Keratinocyte (primary cell): ENCODE measurements around the gene LARP1B. TPM values are rescaled to one million over a fixed set of nuclear protein-coding genes. Genes with fewer than 3 reads are reported as not detected.
"Not testable (repeated sequence)": the region's sequence is repeated elsewhere in the genome, so short reads cannot be mapped to it uniquely, and the experiment has no call there.

Experiments used
- DNase-seq: peaks from one replicate; pipeline ENCODE4 v3.0.0-alpha.2; 2011; ENCODE audit warnings: low read depth, missing footprints, low spot score
- FAIRE-seq: peaks from 2 replicates; lab custom pipeline; 2011; peaks lifted over from hg19 to GRCh38; lab: Jason Lieb, UNC
- H2AFZ ChIP-seq: 2 replicates; pipeline ENCODE4 v1.6.0; 2012; ENCODE audit warnings: low read length, control low read depth, inconsistent platforms; ENCODE audit not compliant: control insufficient read depth
- H3K27ac ChIP-seq: 2 replicates; pipeline ENCODE4 v1.5.1; 2011; ENCODE audit warnings: low read length; ENCODE audit not compliant: control insufficient read depth, insufficient read depth
- H3K27me3 ChIP-seq: 3 replicates; pipeline ENCODE4 v1.6.0; 2011; ENCODE audit warnings: low read length; ENCODE audit not compliant: control insufficient read depth, insufficient read depth; ENCODE audit errors: extremely low read depth
- H3K36me3 ChIP-seq, 2 experiments: 2 replicates in 1 of 2; 3 replicates in 1 of 2; pipeline ENCODE4 v1.5.1; 2011; ENCODE audit warnings: low read length in 2 of 2, mild to moderate bottlenecking in 1 of 2; ENCODE audit not compliant: control insufficient read depth in 2 of 2, insufficient read depth in 2 of 2; ENCODE audit errors: extremely low read depth in 1 of 2
- H3K4me1 ChIP-seq: 3 replicates; pipeline ENCODE4 v1.5.1; 2011; ENCODE audit warnings: low read length; ENCODE audit not compliant: control insufficient read depth, insufficient read depth; ENCODE audit errors: extremely low read depth
- H3K4me2 ChIP-seq: 3 replicates; pipeline ENCODE4 v1.6.0; 2011; ENCODE audit warnings: low read depth, low read length; ENCODE audit not compliant: control insufficient read depth, insufficient read depth; ENCODE audit errors: extremely low read depth
- H3K4me3 ChIP-seq, 3 experiments: fragments of 200-600 bp in 1 of 3; sonication (generic) in 1 of 3; 2 replicates in 2 of 3; 3 replicates in 1 of 3; pipeline ENCODE4 v1.5.1; 2011 to 2016; ENCODE audit warnings: low read length in 3 of 3, mild to moderate bottlenecking in 3 of 3, control low read depth in 2 of 3, inconsistent platforms in 1 of 3, low read depth in 1 of 3, mixed read lengths in 1 of 3, mixed run types in 1 of 3, moderate library complexity in 1 of 3; ENCODE audit not compliant: control insufficient read depth in 2 of 3, insufficient read depth in 2 of 3; ENCODE audit errors: extremely low read depth in 1 of 3
- H3K79me2 ChIP-seq: 2 replicates; pipeline ENCODE4 v1.6.0; 2012; ENCODE audit warnings: low read length; ENCODE audit not compliant: control insufficient read depth, insufficient read depth
- H3K9ac ChIP-seq: 3 replicates; pipeline ENCODE4 v1.6.0; 2011; ENCODE audit warnings: low read length; ENCODE audit not compliant: control insufficient read depth, insufficient read depth; ENCODE audit errors: extremely low read depth
- H3K9me1 ChIP-seq: 3 replicates; pipeline ENCODE4 v1.6.0; 2011; ENCODE audit warnings: low read length; ENCODE audit not compliant: control insufficient read depth, insufficient read depth; ENCODE audit errors: extremely low read depth
- H3K9me3 ChIP-seq: 2 replicates; pipeline ENCODE4 v1.5.1; 2012; ENCODE audit warnings: low read depth, low read length; ENCODE audit not compliant: control insufficient read depth
- H4K20me1 ChIP-seq: 3 replicates; pipeline ENCODE4 v1.6.0; 2011; ENCODE audit warnings: low read length; ENCODE audit not compliant: control insufficient read depth, insufficient read depth; ENCODE audit errors: extremely low read depth
- CTCF ChIP-seq, 3 experiments: IDR thresholded peaks in 1 of 3; conservative IDR thresholded peaks in 1 of 3; optimal IDR thresholded peaks in 1 of 3; 2 replicates in 2 of 3; 3 replicates in 1 of 3; pipeline versions ENCODE3 to v1.5.1; 2011; ENCODE audit warnings: low read length in 3 of 3, mild to moderate bottlenecking in 3 of 3, moderate library complexity in 2 of 3, control low read depth in 1 of 3, inconsistent platforms in 1 of 3; ENCODE audit not compliant: insufficient read depth in 2 of 3; ENCODE audit errors: extremely low read depth in 1 of 3
- EZH2 ChIP-seq: IDR thresholded peaks from one replicate; pipeline ENCODE4 v1.6.1; 2012; ENCODE audit warnings: inconsistent platforms, mild to moderate bottlenecking, low read length, moderate library complexity
- dilution Hi-C: fragments of 300-500 bp; cut with MboI; formaldehyde crosslinking; loops from one replicate; pipeline ENCODE4 v1.7.0; 2020; ENCODE audit warnings: low sequenced_read_pairs; ENCODE audit not compliant: extremely low pct_ligation_motif_present
- polyA plus RNA-seq, 5 experiments: library from polyadenylated mRNA; depleted of rRNA in 3 of 5; stranded (reverse) in 3 of 5; stranded (forward) in 1 of 5; unstranded in 1 of 5; fragments of >200 nt; gene quantifications; 1 replicate in 1 of 5; 2 replicates in 3 of 5; 3 replicates in 1 of 5; pipeline versions ENCODE4 v1.2.1 to v1.2.3, GENCODE V29; 2011 to 2012; ENCODE audit warnings: missing spikeins in 2 of 5, low read depth in 1 of 5, low replicate concordance in 1 of 5

Gene LARP1B
- polyA plus RNA-seq, 1 donor (not counting 4 experiments of a cell fraction or from before 2014, with no cell fraction given), result 18.3 TPM

GRCh38 chr4:128155874-128156456 lies 94.9 kb downstream of the LARP1B start:
- FAIRE-seq, result no peak
- Histone ChIP-seq H3K27me3 (no peaks in the 10 kb centered on the region), H3K9ac (no peak overlapping the region), H2AFZ (no peak overlapping the region), H3K4me2 (no peak overlapping the region), H3K27ac (no peak overlapping the region), H4K20me1 (no peaks in the 10 kb centered on the region), H3K4me3 (no peak overlapping the region), H3K79me2 (no peaks in the 10 kb centered on the region), H3K9me1 (no peaks in the 10 kb centered on the region), H3K4me1 (no peaks in the 10 kb centered on the region), H3K9me3 (no peaks in the 10 kb centered on the region), H3K36me3 (no peaks in the 10 kb centered on the region)
- DNase-seq, result no peak
- dilution Hi-C loops, result no loop called here
- TF ChIP-seq CTCF (optimal IDR thresholded peaks at IDR 0.05 in 1 of 3, IDR thresholded peaks at IDR 0.05 in 1 of 3, conservative IDR thresholded peaks at IDR 0.05 in 1 of 3; ENCODE audit: extremely low read depth in 1 of 3, insufficient read depth in 2 of 3, low read length in 3 of 3), result no peak

- H4K20me1 ChIP-seq, H3K79me2 ChIP-seq, H3K9ac ChIP-seq, FAIRE-seq, H2AFZ ChIP-seq, H3K4me3 ChIP-seq, H3K9me1 ChIP-seq, H3K9me3 ChIP-seq, DNase-seq, H3K4me2 ChIP-seq, H3K27me3 ChIP-seq, H3K27ac ChIP-seq, H3K4me1 ChIP-seq, H3K36me3 ChIP-seq, dilution Hi-C loops: not testable (repeated sequence)
These were observed 95.4 kb downstream of the LARP1B start for GRCh38 chr4:128156472-128156871.

- DNase-seq, result no peak
These were observed 97.8 kb downstream of the LARP1B start for GRCh38 chr4:128158894-128159293.

More at GRCh38 chr4:128158894-128159293, 97.8 kb downstream of the LARP1B start:
- Histone ChIP-seq H2AFZ (no peak overlapping the region), H3K36me3 (no peaks in the 10 kb centered on the region), H3K9me1 (no peaks in the 10 kb centered on the region), H3K4me2 (no peak overlapping the region), H3K4me1 (peaks cover 11% of the 10 kb centered on the region), H3K27me3 (no peaks in the 10 kb centered on the region), H3K79me2 (no peaks in the 10 kb centered on the region), H3K4me3 (no peak overlapping the region), H3K9me3 (no peaks in the 10 kb centered on the region), H4K20me1 (no peaks in the 10 kb centered on the region), H3K27ac (no peak overlapping the region), H3K9ac (no peak overlapping the region)
- TF ChIP-seq CTCF (optimal IDR thresholded peaks at IDR 0.05 in 1 of 3, IDR thresholded peaks at IDR 0.05 in 1 of 3, conservative IDR thresholded peaks at IDR 0.05 in 1 of 3; ENCODE audit: extremely low read depth in 1 of 3, insufficient read depth in 2 of 3, low read length in 3 of 3), result peak in 1 of 3 experiments; percentile 10
- TF ChIP-seq EZH2, result no peak
- dilution Hi-C loops, result no loop called here
- no peak for FAIRE-seq
